Activated naive CD4-positive, alpha-beta T cell (primary cell): ENCODE measurements around the gene VSTM5.
"Not testable (repeated sequence)": the region's sequence is repeated elsewhere in the genome, so short reads cannot be mapped to it uniquely, and the experiment has no call there.

Experiments used
- DNase-seq, 4 experiments: peaks; one replicate each; lab custom pipeline; 2025; lab: John Stamatoyannopoulos, UW

VSTM5 gene

DNA sequence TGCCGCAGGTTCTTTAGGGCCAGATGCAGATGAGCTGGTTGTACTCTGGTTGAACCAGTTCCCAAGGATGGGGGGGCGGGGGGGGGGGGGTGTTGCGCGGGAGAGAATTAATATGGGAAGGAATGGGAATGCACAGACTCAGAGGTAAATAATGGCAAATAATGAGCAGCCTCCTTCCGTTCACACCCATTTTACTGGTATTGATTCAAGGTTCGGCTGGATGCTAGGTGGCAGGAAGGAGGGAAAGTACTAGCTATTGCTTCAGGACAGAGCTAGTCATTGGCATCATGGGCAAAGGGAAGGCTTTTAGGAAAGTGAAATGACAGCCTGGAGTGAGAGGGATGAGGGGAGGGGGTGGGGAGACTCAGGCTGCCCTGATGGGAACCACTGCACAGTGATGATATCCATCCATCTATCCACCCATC, at the start of gene VSTM5:
Gene VSTM5 (minus strand): TSS at position 25 of the 425 bp plus-strand sequence. CDS start 116 bp downstream, outside the sequence.
- no peak for DNase-seq

DNA sequence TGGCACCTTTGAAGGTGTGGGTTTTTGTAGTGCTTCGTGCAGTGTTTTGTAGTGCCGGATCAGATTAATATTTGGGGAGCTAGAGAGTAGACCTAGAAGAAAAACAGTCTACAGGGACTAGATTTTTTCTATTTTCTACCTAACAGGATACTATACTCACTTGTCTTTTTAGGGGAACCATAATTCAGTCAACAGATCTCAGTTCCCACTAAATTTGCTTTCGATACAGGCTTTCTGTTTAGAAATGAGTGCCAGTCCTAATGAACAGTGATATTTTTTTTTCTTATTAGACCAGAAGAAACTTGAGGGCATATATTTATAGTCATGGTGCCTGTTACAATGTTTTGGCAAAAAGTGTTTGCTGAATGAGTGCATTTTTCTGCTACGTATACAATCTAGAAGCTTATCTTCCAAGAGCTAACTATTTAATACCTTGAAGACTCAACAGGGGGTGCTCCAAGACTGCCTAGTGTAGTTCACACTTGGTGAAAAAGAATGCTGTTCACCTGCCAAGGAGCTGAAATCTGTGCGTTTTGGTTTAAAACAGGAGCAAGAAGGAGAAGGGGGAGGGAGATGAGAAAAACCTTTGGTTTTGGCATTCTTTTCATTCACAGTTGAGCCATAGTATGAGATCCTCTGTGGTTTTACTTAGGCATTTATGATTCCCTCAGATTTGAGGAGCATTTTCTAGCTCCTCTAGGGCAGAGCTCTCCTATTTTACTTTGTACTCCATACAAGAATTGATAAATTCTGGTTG, 44.9 kb upstream of the VSTM5 start:
- DNase-seq, result no peak

- DNase-seq, result no peak
Observed at GRCh38 chr11:93890391-93891051, 40.1 kb upstream of the VSTM5 start.

GRCh38 chr11:93887111-93887510, 36.7 kb upstream of the VSTM5 start:
- no peak for DNase-seq

DNA sequence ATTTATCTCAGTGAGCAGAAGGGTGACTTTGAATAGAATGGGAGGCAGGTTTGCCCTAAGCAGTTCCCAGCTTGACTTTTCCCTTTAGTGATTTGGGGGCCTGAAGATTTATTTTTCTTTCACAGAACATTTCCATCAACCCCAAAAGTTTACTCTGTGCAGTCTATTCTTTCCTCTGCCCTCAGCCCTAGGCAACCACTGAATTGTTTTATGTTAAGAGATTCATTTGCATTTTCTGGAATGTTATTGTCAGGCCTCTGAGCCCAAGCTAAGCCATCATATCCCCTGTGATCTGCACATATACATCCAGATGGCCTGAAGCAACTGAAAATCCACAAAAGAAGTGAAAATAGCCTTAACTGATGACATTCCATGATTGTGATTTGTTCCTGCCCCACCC, 28.7 kb upstream of the VSTM5 start:
- not testable (repeated sequence) for DNase-seq

- DNase-seq, result no peak
Observed at GRCh38 chr11:93875637-93876036, 25.2 kb upstream of the VSTM5 start.

DNA sequence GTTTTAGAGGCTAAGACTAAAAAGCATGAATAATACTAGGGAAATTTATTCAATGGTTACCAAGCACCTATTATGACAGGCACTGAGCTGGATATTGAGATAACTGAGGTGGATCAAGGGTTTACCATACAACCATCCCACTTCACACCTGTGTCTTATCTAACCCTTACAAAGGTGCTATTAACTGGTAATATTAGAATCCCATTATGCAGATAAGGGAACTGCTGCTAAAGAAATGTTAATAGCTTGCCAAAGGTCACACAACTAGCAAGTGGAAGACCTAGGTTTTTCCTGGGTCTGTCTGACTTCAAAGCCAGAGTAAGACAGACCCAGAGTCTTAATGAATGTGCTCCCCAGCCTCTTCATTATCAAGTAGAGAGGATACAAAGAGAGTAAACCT, 21.1 kb upstream of the VSTM5 start:
- DNase-seq, result no peak

GRCh38 chr11:93870616-93871015, 20.2 kb upstream of the VSTM5 start:
- no peak for DNase-seq

- no peak for DNase-seq
Observed at GRCh38 chr11:93869830-93870229, 19.4 kb upstream of the VSTM5 start.

DNA sequence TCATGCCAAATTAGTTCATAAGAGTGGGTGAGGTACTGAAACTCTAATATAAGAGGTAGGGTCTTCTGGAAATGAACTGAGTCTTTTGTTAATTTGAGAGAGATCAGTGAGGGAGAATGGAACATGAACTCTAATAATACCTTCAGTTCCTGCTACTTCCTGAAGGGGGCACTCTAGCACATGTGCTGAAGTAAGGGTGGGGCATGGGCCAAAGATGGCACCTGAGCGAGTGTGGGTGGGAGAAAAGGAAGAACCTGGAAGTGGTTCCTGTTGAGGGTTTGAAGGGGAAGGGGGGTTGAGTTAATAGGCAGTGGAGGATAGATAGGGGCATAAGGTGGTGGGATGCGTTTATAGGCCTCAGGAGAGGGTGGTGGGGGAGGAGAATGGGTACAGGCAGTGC, 18.0 kb upstream of the VSTM5 start:
- not testable (repeated sequence) for DNase-seq

DNA sequence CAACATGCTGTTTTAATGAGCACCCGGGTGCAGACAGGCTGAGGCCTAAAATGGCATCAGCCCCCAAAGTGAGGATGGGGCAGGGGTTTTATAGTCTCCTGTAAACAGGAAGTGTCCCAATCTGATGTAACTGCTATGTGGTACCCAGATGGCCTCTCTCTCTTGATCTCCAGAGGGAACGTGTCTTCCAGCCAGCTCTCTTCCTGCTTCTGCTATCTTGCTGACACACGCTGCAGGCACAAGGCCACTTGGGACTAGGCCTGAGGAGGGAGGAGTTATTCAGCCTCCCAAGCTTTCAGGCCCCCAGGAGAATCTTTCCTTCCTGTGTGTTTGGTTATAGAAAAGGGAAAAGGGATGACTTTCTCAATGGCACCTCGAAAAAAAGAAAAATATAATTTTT, 11.4 kb upstream of the VSTM5 start:
- DNase-seq, result no peak

DNA sequence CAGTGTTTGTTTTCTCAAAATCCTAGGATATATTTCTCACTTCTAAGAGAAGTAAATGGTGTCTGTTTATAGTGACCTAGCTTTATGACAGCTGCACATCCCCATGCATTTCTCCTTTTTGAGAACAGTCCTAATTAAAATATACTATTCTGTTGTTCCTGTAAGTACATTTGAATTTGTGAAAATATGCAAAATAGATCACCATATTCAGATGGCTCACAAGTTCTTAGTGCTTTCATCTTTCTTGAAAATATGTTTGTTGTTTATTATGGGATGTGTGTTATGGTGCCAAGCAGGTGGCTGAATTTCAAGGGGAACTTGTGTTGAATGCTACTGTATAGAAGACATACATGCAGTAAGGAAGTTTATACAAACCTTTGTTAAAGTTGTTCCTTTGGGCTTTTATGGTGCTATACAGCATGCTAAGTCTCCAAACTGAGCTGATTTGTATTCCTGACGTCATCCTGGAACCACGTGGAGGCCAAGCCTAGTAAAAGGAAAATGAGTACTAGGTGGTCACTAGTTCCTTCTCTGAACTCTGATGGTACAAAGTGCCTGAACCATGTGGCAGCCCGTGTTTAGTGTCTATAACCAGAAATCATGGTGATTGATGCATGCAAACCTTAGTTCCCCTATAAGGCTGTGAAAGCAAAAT, 7.8 kb upstream of the VSTM5 start:
- no peak for DNase-seq

DNA sequence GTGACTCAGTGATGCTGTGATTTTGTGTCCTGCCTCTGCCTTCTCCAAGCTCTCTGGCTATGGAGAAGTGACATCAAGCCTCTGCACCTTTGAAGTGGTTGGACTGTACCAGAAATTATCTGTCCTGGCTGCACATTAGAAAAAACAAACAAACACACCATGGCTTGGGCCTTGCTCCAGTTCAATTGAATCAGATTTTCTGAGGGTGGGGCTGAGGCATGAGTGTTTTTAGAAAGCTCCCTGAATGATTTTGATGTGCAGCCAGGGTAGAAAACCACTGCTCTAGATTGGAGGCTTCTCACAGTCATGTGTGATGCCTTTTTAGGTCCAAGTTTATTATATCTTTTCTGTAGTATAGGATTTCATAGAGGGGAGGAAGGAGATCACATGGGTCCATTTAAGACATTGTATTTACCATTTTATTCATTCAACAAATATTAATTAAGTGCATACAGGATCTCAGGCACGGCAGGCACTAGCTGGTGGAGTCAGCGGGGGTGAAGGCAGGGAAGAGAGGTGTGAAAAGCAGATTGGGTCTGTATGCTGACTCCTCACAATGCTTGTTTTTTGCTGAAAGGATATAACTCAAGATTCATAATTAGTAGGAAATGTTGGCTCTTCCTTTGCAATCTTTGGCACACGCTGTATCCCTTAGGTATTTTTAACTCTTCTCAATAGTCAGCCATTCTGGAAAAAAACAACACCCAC, 7.1 kb upstream of the VSTM5 start:
- DNase-seq, result no peak

DNA sequence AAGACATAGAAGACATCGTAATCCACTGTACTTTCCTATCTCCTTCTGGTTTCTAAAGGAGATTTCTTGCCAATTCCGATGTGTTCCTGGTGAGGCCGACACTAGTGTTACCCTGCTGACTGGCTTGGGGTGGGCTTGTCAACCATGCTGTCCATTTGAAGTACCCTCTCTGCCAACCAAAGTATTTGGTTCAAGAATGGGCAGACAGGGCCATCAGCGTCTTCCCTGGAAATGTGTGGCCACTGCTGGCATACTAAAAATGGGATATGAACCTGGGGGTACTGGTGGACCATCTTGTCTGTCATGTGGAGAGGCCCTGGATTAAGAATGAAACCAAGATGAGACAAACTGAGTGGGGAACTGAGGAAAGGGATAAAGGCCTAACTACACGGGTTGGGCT, 1.8 kb upstream of the VSTM5 start:
- DNase-seq, result no peak

DNA sequence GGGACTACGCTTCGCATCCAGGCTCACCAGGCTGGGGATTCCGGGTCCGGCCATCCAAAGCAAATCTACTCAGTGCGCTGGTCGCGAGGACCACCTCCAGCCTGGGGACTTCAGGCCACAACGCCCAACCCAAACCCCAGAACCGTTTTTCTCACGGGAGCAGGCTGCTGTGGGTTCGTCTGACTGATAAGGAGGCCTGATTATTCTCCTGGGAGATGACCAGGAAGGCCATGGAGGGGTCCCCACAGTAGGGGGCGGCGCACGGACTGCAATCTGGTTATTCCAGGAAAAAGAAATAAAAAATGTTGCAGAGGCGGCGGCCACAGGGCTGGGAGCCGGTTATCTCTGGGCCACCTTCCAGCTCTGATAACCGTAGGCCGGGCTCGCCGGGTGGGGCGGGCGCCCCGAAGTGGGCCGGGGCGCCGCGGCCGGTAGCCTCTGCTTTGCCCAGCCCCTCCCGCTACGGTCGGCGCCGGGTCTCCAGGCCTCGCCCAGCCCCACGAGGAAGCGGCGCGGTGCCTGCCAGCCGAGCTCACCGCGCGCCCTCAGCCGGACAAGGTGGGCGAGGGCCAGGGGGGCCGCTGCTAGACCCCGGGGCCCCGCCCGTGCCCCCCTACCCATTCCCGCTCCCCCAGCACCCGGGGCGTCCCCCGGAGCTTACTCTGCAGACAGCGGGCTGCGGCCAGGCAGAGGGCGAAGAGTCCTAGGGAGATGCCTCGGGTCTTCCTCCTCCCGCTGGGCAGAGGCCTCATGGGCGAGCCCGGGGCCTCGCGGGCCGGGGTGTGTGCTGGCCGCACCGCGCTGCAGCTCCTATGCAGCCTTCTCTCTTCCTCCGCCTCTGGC, 446 bp downstream of the VSTM5 start:
- no peak for DNase-seq

- no peak for DNase-seq
Observed at GRCh38 chr11:93849201-93849600, 1.2 kb downstream of the VSTM5 start.

DNA sequence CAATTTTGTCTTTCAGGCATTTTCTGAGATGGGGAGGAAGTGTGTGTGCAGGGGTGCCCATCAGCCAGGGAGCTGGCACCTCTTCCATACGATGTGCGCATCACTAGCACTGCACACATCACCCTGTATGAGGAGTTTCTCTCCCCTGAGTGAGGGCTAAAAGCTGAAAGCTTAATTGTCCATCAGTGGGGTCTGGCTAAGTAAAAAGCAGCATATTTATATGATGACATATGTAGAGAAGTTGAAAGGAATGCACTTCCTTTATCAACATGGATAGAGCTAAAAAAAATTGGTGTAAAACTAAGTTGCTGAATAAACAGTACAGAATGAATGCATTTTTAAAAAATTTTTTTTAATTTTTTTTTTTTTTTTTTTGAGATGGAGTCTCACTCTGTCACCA, 4.0 kb downstream of the VSTM5 start:
- DNase-seq, result no peak

DNA sequence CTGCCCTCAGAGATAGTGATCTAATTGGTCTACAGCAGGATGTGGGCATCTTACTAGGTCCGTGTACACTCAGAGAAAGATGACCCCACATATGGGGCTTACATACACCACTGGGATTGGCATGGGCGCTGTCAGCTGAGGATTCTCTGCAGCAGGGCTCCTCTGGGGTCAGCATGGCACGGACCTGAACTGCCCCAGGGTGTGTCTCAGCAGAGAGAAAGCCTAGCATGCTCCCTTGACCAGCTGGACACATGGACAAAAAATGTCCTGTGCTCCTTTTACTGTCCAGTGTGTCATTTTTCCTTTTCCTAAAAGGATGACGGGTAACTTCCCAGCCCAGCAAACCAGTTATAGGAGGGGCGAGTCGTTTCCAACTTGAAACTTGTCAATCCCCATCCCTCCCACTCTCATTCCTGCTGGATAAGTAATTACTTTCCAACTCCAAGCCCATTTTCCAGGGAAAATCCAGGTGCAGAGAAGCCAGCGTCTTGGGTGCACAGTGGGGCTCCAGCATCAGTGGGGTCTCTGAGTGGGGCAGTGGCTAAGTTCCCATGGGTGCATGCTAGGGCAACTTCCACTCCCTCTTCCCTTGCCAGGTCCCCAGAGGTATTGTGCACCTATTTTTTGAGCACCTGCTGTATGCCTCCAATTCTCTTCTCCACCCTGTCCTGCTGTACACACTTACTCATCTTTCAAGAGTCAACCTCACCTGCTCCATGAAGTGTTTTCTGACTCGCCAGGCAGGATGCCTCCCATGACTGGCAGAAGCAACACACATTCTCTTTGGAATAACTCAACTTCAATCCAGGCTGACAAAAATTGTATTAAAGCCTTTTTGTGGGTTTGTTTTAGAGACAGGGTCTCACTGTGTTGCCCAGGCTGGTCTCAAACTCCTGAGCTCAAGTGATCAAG, 5.0 kb downstream of the VSTM5 start:
- DNase-seq, result no peak

GRCh38 chr11:93844568-93844967, 5.8 kb downstream of the VSTM5 start:
- DNase-seq, result no peak

- no peak for DNase-seq
Observed at GRCh38 chr11:93843906-93844305, 6.5 kb downstream of the VSTM5 start.

DNA sequence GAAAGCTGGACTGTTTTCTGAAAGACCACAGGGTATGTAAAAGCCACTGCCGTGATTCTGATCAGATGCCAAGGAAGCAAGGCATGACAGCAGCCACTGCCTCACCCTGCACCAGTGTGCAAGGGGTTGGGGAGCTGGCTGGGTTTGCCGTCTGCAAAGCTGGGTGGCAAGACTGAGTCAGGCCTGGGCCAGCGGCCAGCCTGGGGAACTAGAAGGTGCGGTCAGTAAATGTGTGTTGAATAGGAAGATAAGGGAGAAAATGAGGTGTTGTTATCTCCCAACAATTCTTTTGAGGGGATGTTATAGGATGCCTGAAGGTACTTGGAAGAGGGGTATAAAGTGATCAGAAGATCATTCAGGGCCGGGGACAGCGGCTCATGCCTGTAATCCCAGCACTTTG, 8.0 kb downstream of the VSTM5 start:
- DNase-seq, result no peak
